H1 (cell line): Measurements from ENCODE around the gene CPEB3.

Experiments
- BRCA1 ChIP-seq: IDR thresholded peaks from 2 replicates; pipeline ENCODE4 v1.6.1; 2012; ENCODE audit warnings: low read depth, low read length, improper control_type of control experiment
- CBX5 ChIP-seq: fragments of 300-800, 300-1000 bp; sonication (generic); IDR thresholded peaks from 2 replicates; pipeline ENCODE4 v1.7.1; 2016; ENCODE audit warnings: antibody characterized with exemption, low read length, low read depth
- CREB1 ChIP-seq: IDR thresholded peaks from 2 replicates; pipeline ENCODE4 v1.6.1; 2012; ENCODE audit warnings: inconsistent platforms
- CTCF ChIP-seq, 3 experiments: IDR thresholded peaks; 1 replicate in 2 of 3; 2 replicates in 1 of 3; pipeline versions ENCODE4 v1.5.1 to v1.6.1; 2011; ENCODE audit warnings: low read length in 3 of 3, mild to moderate bottlenecking in 3 of 3, inconsistent platforms in 2 of 3, low read depth in 1 of 3, moderate library complexity in 1 of 3; ENCODE audit not compliant: insufficient read depth in 1 of 3; ENCODE audit errors: control extremely low read depth in 1 of 3
- EZH2 ChIP-seq: fragments of 200-600 bp; sonication (generic); IDR thresholded peaks from 2 replicates; pipeline ENCODE4 v1.7.1; 2012; ENCODE audit warnings: low read depth, mild to moderate bottlenecking, moderate library complexity, low read length, inconsistent platforms; ENCODE audit not compliant: severe bottlenecking
- JUND ChIP-seq: IDR thresholded peaks from 2 replicates; pipeline ENCODE4 v1.6.1; 2011; ENCODE audit warnings: mild to moderate bottlenecking, improper control_type of control experiment, low read length
- PHF8 ChIP-seq: fragments of 200-600 bp; sonication (generic); conservative IDR thresholded peaks from 2 replicates; pipeline ENCODE4 v1.7.1; 2012; ENCODE audit warnings: low read depth, mild to moderate bottlenecking, inconsistent platforms, low read length, moderate library complexity
- POLR2A ChIP-seq, 2 experiments: IDR thresholded peaks; 1 replicate in 1 of 2; 2 replicates in 1 of 2; pipeline ENCODE4 v1.6.1; 2011; ENCODE audit warnings: low read depth in 2 of 2, low read length in 2 of 2, mild to moderate bottlenecking in 2 of 2; ENCODE audit errors: control extremely low read depth in 1 of 2
- RBBP5 ChIP-seq: IDR thresholded peaks from 2 replicates; pipeline ENCODE4 v1.7.1; 2012; ENCODE audit warnings: low read depth, mild to moderate bottlenecking, inconsistent platforms, low read length, moderate library complexity, borderline replicate concordance
- SRF ChIP-seq: IDR thresholded peaks from 2 replicates; pipeline ENCODE4 v1.6.1; 2011; ENCODE audit warnings: mild to moderate bottlenecking, low read depth, low read length, moderate library complexity
- YY1 ChIP-seq: IDR thresholded peaks from 2 replicates; pipeline ENCODE4 v1.6.1; 2011; ENCODE audit warnings: low read depth, mild to moderate bottlenecking, low read length

- TF ChIP-seq PHF8, result no peak
- TF ChIP-seq CTCF (IDR thresholded peaks at IDR 0.05; ENCODE audit: control extremely low read depth in 1 of 3, insufficient read depth in 1 of 3, low read depth in 1 of 3, low read length in 3 of 3), result no peak
- no peak for TF ChIP-seq SRF
- TF ChIP-seq EZH2, result no peak
- no peak for TF ChIP-seq BRCA1
- TF ChIP-seq CBX5, result no peak
- no peak for TF ChIP-seq POLR2A (IDR thresholded peaks at IDR 0.05; ENCODE audit: control extremely low read depth in 1 of 2, low read depth in 2 of 2, low read length in 2 of 2)
- TF ChIP-seq JUND, result no peak
- TF ChIP-seq CREB1, result no peak
- TF ChIP-seq RBBP5, result no peak
- no peak for TF ChIP-seq YY1
Measured at GRCh38 chr10:92045641-92046106, 245.2 kb downstream of the CPEB3 start.
